ENCODE measurements around the gene LIMS4.
"Not testable (repeated sequence)": the region's sequence is repeated elsewhere in the genome, so short reads cannot be mapped to it uniquely, and the experiment has no call there.

Gene LIMS4

DNA sequence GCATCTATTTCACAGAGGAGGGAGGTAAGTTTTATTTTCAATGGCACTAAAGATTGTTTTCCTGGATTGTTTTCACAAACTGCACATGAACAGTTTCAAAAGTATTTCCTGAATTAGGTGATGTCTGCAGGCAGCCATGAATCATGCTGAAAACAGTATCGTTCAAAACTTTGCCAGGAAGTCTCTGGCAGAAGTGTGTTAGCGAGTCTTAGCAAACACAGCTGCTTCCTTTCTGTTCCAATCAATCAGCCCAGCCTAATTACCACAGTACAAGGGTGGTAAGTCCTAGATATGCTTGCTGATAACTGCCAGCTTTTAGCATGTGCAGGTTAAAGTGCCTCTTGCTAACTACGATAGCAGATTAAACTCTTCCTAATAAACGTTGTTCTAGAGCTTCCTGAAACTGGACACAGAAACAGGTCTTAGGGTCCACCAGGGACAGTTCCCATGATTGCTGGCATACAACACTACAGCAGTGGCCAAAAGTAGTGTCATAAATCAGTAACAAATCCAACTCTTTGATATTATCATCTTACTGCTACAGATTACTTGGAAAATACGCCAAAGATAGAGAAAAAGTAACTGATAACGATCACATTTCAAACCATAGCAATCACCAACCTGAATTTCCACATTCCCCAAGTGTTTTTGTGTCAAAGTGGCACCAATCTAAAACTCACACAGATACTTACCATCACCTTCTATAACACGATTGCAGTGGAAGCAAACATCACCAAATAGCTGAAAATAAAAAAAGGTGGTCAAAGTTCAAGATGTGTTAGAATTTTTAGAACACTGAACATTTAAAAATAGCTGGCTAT, 23.3 kb downstream of the LIMS4 start:
- not testable (repeated sequence) for DNase-seq

GRCh38 chr2:110446644-110447043, 26.0 kb downstream of the LIMS4 start:
- DNase-seq: not testable (repeated sequence)

DNA sequence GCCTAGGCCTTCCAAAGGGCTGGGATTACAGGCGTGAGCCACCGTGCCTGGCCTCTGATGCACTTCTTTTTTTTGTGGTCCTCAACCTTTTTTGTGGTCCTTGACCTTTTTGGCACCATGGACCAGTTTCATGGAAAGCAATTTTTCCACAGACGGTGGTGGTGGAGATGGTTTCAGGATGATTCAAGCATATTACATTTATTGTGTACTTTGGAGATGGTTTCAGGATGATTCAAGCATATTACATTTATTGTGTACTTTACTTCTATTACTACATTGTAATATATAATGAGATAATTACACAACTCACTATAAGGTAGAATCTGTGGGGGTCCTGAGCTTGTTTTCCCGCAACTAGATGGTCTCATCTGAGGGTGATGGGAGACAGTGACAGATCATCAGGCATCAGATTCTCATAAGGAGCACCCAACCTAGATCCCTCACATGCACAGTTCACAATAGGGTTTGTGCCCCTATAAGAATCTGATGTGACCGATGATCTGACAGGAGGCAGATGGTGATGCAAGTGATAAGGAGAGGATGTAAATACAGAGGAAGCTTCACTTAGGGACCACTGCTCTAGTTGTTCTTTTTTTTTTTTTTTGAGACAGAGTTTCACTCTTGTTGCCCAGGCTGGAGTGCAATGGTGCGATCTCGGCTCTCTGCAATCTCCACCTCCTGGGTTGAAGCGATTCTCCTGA, 29.2 kb downstream of the LIMS4 start:
- not testable (repeated sequence) for DNase-seq

GRCh38 chr2:110441905-110442304, 30.7 kb downstream of the LIMS4 start:
- not testable (repeated sequence) for DNase-seq

DNA sequence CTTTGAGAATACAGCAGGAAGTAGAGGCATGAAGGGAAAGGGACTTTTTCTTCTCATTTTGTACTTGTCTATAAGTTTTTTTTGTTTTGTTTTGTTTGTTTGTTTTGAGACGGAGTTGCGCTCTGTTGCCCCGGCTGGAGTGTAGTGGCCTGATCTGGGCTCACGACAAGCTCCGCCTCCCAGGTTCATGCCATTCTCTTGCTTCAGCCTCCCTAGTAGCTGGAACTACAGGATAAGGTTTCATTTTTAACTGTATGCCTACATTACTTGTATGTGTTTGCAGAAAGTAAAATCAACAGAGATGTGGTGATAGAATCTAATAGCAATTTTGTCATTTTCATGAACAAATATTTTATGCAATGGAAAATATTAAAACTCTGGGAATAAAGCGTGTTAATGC, 38.1 kb downstream of the LIMS4 start:
- DNase-seq: not testable (repeated sequence)

DNA sequence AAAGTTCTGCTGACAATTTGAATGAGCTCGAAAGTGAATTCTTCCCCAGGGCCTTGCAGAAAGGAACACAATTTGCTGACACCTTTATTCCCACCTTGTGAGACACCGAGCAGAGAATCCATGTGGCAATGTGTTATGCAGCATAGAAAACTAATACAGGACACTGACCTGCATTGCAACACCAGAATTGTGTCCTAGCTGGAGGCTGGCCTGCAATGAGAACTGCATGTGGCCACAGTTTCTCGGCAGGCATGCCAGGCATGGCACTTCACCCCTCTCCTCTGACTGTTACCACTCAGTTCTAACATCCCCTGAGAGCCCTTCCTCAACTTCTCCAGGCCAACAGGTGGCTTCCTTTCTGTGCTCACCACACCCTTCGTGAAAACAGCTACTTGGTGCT, 46.9 kb downstream of the LIMS4 start:
- DNase-seq: not testable (repeated sequence)

- not testable (repeated sequence) for DNase-seq
Observed at GRCh38 chr2:110424421-110424820, 48.2 kb downstream of the LIMS4 start.

GRCh38 chr2:110423574-110423962, 49.0 kb downstream of the LIMS4 start:
- DNase-seq: not testable (repeated sequence)

DNA sequence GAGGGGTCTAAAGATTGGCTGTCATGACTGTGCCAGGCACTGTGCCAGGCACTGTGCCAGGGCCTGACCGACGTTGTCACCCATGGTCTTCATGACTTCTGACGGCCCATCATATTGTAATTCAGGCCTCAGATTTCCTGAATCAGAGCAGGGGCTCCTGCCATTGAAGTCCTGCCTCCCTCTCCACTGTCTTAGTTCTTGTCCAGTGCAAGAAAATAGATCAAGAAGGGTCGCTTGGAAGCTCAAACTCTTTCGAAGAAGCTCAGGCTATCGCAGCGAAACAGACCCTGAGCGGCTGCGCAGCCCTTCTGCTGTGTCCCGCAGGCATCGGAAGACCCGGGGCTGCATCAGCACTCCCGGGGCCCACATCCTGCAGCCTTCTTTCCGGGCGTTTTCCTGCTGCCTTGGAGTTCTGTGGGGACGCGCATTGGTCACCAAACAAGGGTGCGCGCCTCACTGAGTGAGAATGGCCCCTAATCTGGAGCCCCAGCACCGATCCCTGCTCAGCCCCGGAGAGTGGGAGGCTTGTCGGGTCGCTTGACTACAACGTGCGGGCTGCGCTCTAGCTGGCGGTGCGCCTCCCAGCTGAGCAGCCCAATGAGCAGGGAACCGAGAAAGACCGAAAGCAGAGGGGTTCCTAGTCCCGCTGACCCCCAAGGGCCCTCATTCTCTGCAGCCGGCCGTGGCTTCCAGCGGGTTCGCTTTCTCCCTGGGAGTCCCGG, 49.6 kb downstream of the LIMS4 start:
- DNase-seq: not testable (repeated sequence)

GRCh38 chr2:110420641-110421354, 51.8 kb downstream of the LIMS4 start:
- not testable (repeated sequence) for DNase-seq

- DNase-seq: not testable (repeated sequence)
Observed at GRCh38 chr2:110407142-110407541, 65.5 kb downstream of the LIMS4 start.

DNA sequence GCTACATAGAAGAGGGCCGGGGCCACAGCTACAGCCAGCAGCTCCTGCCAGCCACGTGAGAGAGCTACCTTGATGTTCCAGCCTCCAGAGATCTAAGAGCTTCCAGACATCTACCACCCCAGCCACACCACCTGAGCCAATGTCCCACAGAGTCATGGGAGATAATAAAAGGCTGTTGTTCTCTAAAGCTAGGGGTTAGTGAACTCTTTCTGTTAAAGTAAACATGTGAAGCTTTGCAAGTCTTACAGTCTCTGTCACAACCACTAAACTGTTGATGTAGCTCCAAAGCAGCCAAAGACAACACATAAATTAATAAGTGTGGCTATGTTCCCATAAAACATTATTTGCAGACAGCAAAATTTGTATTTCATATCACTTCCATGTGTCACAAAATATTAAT, 67.6 kb downstream of the LIMS4 start:
- DNase-seq: not testable (repeated sequence)

DNA sequence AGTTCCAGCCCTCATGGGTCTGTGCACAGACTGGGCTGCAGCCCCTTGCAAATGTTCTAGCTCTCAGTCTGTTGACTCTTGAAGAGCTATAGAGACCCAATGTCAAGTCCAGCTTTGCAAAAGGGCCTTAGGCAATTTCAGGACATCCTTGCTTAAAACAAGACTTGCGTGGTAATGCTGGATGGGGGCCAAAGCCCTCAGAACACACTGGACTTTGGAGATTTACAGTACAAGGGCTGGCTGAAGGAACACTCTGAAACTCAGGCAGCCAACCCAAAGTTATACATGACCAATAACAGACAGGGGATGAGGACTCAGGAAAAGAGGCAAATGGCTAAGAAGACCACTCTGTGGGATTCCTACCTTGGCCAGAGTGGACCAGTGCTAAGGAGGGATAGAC, 68.4 kb downstream of the LIMS4 start:
- DNase-seq: not testable (repeated sequence)

DNA sequence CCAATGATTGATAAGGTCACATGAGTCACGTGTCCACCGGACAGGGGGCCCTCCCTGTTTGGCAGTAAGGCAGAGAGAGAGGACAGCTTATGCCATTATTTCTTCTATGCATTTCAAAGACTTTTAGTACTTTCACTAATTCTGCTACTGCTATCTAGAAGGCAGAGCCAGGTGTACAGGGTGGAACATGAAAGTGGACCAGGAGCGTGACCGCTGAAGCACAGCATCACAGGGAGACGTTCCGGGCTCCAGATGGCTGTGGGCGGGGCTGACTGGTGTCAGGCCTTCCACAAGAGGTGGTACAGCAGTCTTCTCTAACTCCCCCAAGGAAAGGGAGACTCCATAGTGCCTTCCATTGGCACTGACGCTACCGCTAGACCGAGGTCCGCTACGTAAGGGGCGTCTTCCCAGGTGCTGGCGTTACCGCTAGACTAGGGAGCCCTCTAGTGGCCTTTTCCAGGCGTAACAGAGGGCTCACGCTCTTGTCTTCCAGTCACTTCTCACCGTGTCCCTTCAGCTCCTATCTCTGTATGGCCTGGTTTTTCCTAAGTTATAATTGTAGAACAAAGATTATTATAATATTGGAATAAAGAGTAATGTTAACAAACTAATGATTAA, 71.5 kb downstream of the LIMS4 start:
- not testable (repeated sequence) for DNase-seq

DNA sequence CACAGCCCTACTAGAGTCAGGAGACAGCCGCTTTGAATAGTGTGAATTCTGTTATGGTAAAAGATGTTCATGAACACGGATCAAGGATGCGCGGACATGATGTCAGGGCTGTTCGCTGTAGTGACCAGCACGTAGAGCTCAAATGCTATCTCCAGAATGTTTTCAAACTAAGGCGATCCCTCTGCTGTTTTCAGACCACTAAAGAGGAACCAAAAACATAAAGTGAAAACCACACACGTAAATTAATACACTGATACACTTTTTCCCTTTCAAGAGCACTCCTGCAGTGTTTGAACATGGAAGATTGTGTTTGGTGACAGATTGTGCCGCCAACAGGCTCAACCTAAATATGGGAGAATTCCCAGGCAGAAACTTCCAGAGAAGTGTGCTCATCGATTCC, 73.2 kb downstream of the LIMS4 start:
- not testable (repeated sequence) for DNase-seq

GRCh38 chr2:110395990-110396389, 76.6 kb downstream of the LIMS4 start:
- DNase-seq: not testable (repeated sequence)

Data from NCI-H1092 (cell line).